Glomerular endothelial cell (primary cell): Measurements from ENCODE around the gene CLIC1. TPM values are rescaled to one million over a fixed set of nuclear protein-coding genes. Genes with fewer than 3 reads are reported as not detected.
A peak's percentile ranks its signal among the peaks of the same experiment; 100 is the strongest.

Source experiments
- DNase-seq: peaks from one replicate; pipeline ENCODE4 v3.0.0-alpha.2; 2011; ENCODE audit warnings: low read depth, low spot score; ENCODE audit errors: extremely low read depth
- total RNA-seq: library from RNA; depleted of rRNA; stranded (reverse); fragments of >200 nt; gene quantifications from 2 replicates; pipeline ENCODE4 v1.2.3, GENCODE V29; 2015

The CLIC1 gene
- total RNA-seq, 1 donor from 2014 or later: 541 TPM

GRCh38 chr6:31707701-31708100 lies 28.6 kb downstream of the CLIC1 start:
- no peak for DNase-seq

GRCh38 chr6:31706599-31706998 lies 29.7 kb downstream of the CLIC1 start, which contains the start of gene LY6G6F:
TSS of gene LY6G6F (plus strand) at chr6:31706866. CDS start at chr6:31706907, 41 bp downstream.
- DNase-seq: no peak

DNA sequence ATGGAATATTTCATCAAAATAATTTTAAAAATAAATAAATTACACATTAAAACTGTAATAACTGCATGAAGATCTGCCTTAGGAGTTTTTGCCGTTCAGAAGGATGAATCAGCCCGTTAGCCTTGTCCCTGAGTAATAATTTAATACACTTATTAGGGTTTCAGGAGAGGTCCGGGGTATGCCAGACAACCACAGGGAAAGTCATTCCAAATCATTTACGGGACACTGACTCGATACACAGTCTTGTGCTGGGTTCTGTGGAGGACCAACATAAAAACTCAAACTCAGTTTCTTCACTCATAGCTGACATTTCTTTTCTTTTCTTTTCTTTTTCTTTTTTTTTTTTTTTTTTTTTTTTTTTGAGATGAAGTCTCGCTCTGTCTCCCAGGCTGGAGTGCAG lies 30.4 kb downstream of the CLIC1 start:
- no peak for DNase-seq

- DNase-seq: peak; percentile 92
These were observed 33.3 kb downstream of the CLIC1 start, which contains the start of gene ABHD16A for GRCh38 chr6:31702819-31703716. TSS of gene ABHD16A (minus strand) at chr6:31703324. CDS start at chr6:31703281, 43 bp downstream.

DNA sequence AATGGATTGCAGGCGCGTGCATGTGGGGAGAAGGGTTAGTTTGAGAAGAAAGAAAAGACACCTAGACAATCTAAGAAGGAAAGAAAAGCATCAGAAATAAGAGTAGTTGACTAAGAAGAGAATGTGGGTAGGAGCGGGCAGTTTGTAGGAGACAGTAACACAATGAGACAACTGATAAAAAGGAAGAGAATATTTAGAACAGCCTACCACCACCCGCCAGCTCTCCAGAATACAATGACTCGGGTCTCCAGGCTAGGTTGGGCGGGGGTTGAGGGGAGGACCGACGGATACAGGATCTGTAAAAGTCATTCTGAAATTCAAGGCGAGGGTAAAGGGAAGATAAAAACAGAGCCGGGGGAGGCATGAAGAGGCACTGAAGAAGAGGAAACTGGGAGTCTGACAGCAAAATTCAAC lies 33.9 kb downstream of the CLIC1 start:
- no peak for DNase-seq

DNA sequence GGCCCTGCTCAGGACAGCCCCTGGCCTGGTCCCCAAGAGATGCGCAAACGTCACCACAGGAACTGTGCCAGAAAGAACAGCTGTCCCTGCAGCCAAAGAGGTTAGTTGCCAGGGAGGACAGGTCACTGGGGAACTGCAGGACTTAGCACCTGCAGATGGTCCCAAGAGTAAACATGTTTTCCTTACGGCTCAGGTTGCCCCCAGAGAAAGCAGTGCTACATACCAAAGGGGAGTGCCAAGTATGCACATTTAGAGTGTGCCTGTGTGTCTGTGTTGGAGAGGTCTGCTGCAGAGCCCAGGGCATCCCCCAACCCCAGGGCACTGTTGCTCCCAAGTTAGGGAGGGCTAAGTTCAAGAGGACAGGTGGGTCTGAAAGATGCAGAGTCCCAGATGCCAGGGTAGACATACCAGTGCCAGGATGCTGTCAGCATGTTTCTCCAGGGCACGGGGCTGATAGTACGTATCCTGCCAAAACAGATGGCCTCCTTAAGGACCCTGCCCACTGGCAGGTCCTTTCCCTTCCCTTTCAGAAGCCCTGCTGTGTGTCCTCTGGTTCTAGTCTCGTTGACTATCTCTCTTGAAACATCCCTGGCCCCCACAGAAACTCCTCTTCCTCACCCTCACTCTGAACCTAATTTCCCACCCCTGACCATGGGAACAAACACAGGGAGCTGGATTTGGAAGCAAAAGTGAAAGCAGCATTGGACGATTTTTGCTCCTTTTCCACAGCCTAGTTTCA lies 34.5 kb downstream of the CLIC1 start:
- no peak for DNase-seq

DNA sequence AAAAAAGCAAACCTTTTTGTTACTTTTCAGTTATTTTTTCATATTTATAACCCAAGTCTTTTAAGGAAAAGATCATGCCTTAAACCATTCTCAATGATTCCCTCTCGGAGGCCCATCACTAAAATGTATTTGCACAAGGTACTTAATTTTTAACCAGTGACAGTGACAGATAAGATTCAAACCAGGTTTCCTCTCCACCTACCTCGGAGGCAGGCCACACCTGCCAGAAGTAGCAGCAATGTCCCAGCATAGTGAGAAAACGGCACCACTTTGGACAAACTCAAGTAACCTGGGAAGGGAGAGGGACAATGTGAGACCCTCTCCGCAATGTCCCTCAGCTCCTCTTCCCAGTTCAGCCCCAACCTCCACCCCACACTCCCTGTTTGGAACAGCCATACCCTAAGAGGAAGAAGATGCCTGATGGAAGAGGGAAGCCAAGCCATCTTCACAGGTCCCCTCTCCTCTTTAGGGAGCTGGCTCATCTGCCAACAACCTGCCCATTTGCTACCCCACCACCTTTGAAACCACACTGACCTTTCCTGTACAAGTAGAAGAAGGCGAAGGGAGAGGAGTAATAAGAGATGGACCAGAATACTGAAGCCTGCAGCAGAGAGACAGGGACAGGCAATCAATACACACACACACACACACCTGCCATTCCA lies 35.5 kb downstream of the CLIC1 start:
- no peak for DNase-seq

- DNase-seq: no peak
These were observed 38.8 kb downstream of the CLIC1 start for GRCh38 chr6:31697555-31697954.

- no peak for DNase-seq
These were observed 42.8 kb downstream of the CLIC1 start for GRCh38 chr6:31693535-31693934.

GRCh38 chr6:31692886-31693285 lies 43.4 kb downstream of the CLIC1 start:
- DNase-seq: no peak

DNA sequence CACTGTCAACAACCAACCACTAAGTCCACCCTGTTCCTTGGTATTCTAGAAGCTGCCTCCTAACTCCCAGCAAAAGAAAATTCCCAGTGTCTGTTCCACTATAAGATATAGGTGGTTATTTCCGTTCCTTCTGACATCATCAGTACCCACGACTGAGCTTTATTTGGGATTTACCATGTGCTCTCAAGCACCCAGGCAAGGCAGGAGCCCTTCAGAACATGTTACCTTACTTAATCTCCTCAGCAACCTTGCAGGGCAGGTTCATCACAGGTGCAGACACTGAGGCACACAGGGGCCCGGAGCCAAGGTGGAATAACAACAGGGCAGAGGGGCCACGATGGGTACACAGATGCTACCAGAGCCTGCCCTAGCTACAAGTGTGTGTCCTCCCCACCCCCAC lies 44.0 kb downstream of the CLIC1 start:
- DNase-seq: no peak

DNA sequence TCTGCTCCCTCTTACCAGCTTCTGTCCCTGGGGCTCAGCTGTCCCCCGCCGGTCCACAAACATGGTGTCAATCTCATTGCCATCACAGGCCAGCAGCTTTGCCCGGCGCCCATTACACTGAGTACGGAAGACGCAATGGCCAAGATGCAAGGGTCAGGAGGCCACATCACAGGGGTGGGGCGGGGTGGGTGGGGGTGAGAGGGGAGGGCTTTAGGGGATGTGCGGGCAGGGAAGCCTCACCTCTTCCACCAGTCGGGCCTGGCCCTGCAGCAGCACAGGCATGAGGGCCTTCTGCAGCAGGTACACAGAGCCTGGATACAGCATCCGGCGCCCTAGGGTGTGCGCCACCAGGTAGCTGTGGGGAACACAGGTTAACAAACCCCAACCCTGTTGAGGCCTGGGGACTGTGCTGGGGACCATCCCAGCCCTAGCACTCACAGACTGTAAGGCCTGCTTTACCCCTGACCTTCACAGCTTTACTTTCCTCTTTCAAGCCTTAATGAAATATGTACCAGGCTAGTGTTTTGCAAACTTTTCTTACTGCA lies 44.7 kb downstream of the CLIC1 start:
- no peak for DNase-seq

DNA sequence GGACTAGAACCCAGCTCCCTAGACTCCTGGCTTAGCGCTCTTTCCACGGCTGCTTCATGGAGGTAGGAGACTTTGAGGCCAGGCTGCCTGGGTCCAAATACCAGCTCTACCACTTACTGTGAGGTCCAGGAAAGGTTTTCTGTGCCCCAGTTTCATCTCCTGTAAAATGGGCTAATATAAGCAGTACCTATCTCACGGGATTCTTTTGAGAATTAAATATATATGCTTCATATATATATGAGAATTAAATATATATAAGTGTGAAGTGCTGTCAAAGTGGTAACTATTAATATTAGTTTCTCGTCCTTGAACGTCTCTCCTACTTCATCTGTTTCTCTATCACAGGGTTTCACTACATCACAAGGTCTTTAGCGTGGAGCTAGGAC lies 45.3 kb downstream of the CLIC1 start:
- DNase-seq: no peak

DNA sequence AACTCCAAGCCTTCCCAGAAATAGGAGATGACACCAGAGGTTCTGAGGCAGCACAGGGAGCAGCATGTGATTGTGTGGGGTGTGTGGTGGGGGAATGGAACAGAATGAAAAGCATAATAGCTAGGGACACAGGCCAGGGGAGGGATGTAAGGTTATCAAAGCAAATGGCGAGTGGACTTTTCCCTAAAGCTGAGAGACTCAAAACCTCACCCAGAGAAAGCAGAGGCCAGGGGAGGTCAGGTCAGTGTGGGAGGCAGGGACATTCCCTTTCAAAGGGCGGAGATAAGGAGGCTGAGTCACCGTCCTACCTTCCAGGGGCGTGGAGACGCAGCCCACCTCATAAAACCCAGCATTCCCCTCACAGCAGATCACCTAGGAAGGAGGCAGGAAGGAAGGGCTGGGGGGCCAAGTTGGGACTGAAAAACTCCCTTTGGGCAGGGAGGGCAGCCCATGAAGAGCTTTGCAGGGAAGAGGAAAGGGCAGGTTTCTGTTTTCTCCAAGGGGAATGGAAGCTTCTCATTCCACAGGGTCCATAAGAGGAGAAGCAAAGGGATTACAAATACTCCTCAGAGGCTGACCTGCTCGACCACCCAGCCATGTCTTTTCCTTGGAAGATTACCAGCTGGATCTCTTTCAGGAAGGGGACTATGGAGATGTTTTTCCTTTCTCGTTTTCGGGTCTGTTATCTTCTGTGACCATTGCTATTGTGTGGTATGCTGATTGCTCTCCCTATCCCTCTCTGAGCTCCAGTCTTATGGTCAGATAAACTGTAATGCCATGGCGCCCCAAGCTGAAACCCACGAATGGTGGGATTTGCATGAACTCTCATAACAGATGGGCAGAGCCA lies 45.9 kb downstream of the CLIC1 start:
- DNase-seq: no peak

GRCh38 chr6:31689249-31690110 lies 46.9 kb downstream of the CLIC1 start:
- DNase-seq: no peak

DNA sequence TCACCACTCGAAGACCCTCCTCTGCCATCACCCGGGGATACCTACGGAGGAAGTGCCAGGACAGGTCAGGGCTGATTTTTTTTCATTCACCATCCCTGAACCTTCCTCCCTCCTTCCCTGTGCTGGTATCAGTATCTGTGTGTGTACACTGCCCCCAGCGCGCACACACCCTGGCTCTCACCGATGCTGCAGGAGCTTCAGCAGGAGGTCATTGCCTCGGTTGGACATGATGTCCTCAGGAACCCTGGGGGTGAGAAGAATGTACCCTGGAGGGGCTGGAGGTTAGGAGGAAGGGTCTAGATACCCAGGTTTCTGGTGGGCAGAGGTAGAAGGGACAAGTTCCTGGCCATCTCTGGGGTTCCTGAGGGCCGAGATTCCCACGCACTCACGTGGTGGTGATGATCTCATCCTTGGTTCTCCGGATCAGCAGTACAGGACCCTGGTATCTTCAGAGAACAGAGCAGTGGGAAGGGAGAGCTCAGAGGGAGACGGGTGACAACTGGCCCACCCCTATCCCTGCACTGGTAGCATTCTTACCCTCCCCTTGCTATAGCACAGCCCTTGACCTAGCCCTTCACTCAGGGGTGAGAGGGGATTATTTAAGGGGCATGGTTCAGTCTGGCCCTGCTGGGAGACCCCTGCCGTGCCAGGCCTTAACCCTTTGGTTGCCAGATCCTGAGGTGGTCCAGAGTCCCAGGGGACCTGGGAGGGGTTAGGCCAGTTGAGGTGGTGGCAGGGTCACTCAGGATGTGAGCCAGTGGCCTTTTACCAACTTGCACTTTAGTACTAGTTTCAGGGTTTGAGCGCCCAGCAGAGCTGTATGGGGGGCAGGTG lies 48.3 kb downstream of the CLIC1 start:
- DNase-seq: no peak

DNA sequence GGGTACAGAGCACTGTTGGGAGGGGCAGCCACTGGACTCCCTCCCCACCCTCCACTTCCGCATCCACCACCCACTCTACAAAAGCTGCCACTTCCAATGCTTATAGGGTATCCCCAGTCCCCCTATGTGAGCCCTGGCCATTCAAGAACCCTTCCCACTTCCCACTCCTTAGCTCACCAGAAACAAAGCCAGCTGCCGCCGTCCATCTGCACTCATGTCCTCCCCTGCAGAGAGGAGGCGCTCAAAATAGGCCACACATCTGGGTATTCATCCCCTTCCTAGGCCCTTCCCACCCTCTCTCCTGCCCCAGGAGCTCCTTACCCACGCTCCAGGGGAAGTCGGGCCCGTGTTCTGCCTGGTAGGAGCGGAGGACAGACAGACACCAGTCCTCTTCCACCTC lies 49.0 kb downstream of the CLIC1 start:
- no peak for DNase-seq

GRCh38 chr6:31686483-31686882 lies 49.8 kb downstream of the CLIC1 start:
- no peak for DNase-seq
